Measurements from ENCODE around the gene KDF1. TPM values are rescaled to one million over a fixed set of nuclear protein-coding genes. Genes with fewer than 3 reads are reported as not detected.

The KDF1 gene
- total RNA-seq, 1 donor from 2014 or later = 12.2 TPM

GRCh38 chr1:26936823-26937222 lies 23.4 kb downstream of the KDF1 start:
- no peak for DNase-seq (ENCODE audit: extremely low spot score, unreplicated experiment)
- TF ChIP-seq CTCF (conservative IDR thresholded peaks at IDR 0.05) = no peak
- no peak overlapping the region for H3K27ac Mint-ChIP-seq
- H3K4me1 Mint-ChIP-seq (ENCODE audit: unreplicated experiment) = no peaks in the 10 kb centered on the region
- H3K9me3 Mint-ChIP-seq = no peaks in the 10 kb centered on the region
- peaks cover 20% of the 10 kb centered on the region for H3K36me3 Mint-ChIP-seq
- no peak overlapping the region for H3K4me3 Mint-ChIP-seq
- no peaks in the 10 kb centered on the region for H3K27me3 Mint-ChIP-seq

GRCh38 chr1:26932531-26932930 lies 27.7 kb downstream of the KDF1 start:
- Mint-ChIP-seq H3K9me3 (no peaks in the 10 kb centered on the region), H3K4me1 (ENCODE audit: unreplicated experiment) (no peaks in the 10 kb centered on the region), H3K27ac (no peak overlapping the region), H3K4me3 (no peak overlapping the region), H3K27me3 (no peaks in the 10 kb centered on the region), H3K36me3 (peaks cover 27% of the 10 kb centered on the region)
- no peak for DNase-seq (ENCODE audit: extremely low spot score, unreplicated experiment)
- no peak for TF ChIP-seq CTCF (conservative IDR thresholded peaks at IDR 0.05)

GRCh38 chr1:26923711-26924110 lies 36.6 kb downstream of the KDF1 start:
- H3K4me3 Mint-ChIP-seq = peak overlapping the region; percentile 93

GRCh38 chr1:26922901-26923300 lies 37.4 kb downstream of the KDF1 start:
- no peaks in the 10 kb centered on the region for H3K27me3 Mint-ChIP-seq
- H3K4me1 Mint-ChIP-seq (ENCODE audit: unreplicated experiment) = peaks cover 26% of the 10 kb centered on the region
- no peak for DNase-seq (ENCODE audit: extremely low spot score, unreplicated experiment)
- peak overlapping the region; percentile 72 for H3K27ac Mint-ChIP-seq
- H3K36me3 Mint-ChIP-seq = peaks cover 19% of the 10 kb centered on the region
- no peak for TF ChIP-seq CTCF (conservative IDR thresholded peaks at IDR 0.05)
- no peaks in the 10 kb centered on the region for H3K9me3 Mint-ChIP-seq
- H3K4me3 Mint-ChIP-seq = peak overlapping the region; percentile 93

More at GRCh38 chr1:26923711-26924110, 36.6 kb downstream of the KDF1 start:
- no peak for TF ChIP-seq CTCF (conservative IDR thresholded peaks at IDR 0.05)
- no peak for DNase-seq (ENCODE audit: extremely low spot score, unreplicated experiment)
- H3K27me3 Mint-ChIP-seq = no peaks in the 10 kb centered on the region
- peaks cover 27% of the 10 kb centered on the region for H3K36me3 Mint-ChIP-seq
- H3K9me3 Mint-ChIP-seq = no peaks in the 10 kb centered on the region
- peaks cover 26% of the 10 kb centered on the region for H3K4me1 Mint-ChIP-seq (ENCODE audit: unreplicated experiment)
- H3K27ac Mint-ChIP-seq = no peak overlapping the region

- H3K9me3 Mint-ChIP-seq = no peaks in the 10 kb centered on the region
- peak overlapping the region; percentile 72 for H3K27ac Mint-ChIP-seq
- peaks cover 26% of the 10 kb centered on the region for H3K4me1 Mint-ChIP-seq (ENCODE audit: unreplicated experiment)
- H3K27me3 Mint-ChIP-seq = no peaks in the 10 kb centered on the region
- peaks cover 18% of the 10 kb centered on the region for H3K36me3 Mint-ChIP-seq
- TF ChIP-seq CTCF (conservative IDR thresholded peaks at IDR 0.05) = no peak
- peak overlapping the region; percentile 93 for H3K4me3 Mint-ChIP-seq
- no peak for DNase-seq (ENCODE audit: extremely low spot score, unreplicated experiment)
Observed at GRCh38 chr1:26922431-26922729, 37.9 kb downstream of the KDF1 start.

Measured in type B pancreatic cell (in vitro differentiated cells).